Measurements from ENCODE around the gene C10orf71.

Gene C10orf71

GRCh38 chr10:49353026-49353894, 54.3 kb downstream of the C10orf71 start:
- no peak for ATAC-seq
- TF ChIP-seq GLIS3 (CRISPR knock-in tag; IDR thresholded peaks at IDR 0.05), result no peak
- TF ChIP-seq CREB5 (CRISPR knock-in tag; IDR thresholded peaks at IDR 0.05; ENCODE audit: low read depth), result no peak
- TF ChIP-seq ZNF70 (CRISPR knock-in tag; IDR thresholded peaks at IDR 0.05), result no peak
- TF ChIP-seq ZNF8 (CRISPR knock-in tag; IDR thresholded peaks at IDR 0.05), result no peak
- TF ChIP-seq ARNTL (CRISPR knock-in tag; IDR thresholded peaks at IDR 0.05; ENCODE audit: borderline replicate concordance, low read depth), result no peak
- no peak for TF ChIP-seq POU6F1 (CRISPR knock-in tag; IDR thresholded peaks at IDR 0.05; ENCODE audit: borderline replicate concordance, low read depth)
- no peak for TF ChIP-seq CSRNP3 (CRISPR knock-in tag; IDR thresholded peaks at IDR 0.05)
- no peak for TF ChIP-seq SNAI2 (CRISPR knock-in tag; IDR thresholded peaks at IDR 0.05)
- no peak for TF ChIP-seq ZNF565 (CRISPR knock-in tag; conservative IDR thresholded peaks at IDR 0.05; ENCODE audit: low read depth)
- TF ChIP-seq ZC3H10 (CRISPR knock-in tag; IDR thresholded peaks at IDR 0.05), result no peak
- no peak for TF ChIP-seq ZFP3 (CRISPR knock-in tag; IDR thresholded peaks at IDR 0.05)
- no peak for TF ChIP-seq RARB (CRISPR knock-in tag; IDR thresholded peaks at IDR 0.05)
- no peak for TF ChIP-seq CSDC2 (CRISPR knock-in tag; IDR thresholded peaks at IDR 0.05)
- TF ChIP-seq, protein P1, sequence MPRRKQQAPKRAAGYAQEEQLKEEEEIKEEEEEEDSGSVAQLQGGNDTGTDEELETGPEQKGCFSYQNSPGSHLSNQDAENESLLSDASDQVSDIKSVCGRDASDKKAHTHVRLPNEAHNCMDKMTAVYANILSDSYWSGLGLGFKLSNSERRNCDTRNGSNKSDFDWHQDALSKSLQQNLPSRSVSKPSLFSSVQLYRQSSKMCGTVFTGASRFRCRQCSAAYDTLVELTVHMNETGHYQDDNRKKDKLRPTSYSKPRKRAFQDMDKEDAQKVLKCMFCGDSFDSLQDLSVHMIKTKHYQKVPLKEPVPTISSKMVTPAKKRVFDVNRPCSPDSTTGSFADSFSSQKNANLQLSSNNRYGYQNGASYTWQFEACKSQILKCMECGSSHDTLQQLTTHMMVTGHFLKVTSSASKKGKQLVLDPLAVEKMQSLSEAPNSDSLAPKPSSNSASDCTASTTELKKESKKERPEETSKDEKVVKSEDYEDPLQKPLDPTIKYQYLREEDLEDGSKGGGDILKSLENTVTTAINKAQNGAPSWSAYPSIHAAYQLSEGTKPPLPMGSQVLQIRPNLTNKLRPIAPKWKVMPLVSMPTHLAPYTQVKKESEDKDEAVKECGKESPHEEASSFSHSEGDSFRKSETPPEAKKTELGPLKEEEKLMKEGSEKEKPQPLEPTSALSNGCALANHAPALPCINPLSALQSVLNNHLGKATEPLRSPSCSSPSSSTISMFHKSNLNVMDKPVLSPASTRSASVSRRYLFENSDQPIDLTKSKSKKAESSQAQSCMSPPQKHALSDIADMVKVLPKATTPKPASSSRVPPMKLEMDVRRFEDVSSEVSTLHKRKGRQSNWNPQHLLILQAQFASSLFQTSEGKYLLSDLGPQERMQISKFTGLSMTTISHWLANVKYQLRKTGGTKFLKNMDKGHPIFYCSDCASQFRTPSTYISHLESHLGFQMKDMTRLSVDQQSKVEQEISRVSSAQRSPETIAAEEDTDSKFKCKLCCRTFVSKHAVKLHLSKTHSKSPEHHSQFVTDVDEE (CRISPR knock-in tag; IDR thresholded peaks at IDR 0.05), result no peak
- TF ChIP-seq TCF4 (CRISPR knock-in tag; IDR thresholded peaks at IDR 0.05; ENCODE audit: borderline replicate concordance), result no peak
- TF ChIP-seq, protein P2, sequence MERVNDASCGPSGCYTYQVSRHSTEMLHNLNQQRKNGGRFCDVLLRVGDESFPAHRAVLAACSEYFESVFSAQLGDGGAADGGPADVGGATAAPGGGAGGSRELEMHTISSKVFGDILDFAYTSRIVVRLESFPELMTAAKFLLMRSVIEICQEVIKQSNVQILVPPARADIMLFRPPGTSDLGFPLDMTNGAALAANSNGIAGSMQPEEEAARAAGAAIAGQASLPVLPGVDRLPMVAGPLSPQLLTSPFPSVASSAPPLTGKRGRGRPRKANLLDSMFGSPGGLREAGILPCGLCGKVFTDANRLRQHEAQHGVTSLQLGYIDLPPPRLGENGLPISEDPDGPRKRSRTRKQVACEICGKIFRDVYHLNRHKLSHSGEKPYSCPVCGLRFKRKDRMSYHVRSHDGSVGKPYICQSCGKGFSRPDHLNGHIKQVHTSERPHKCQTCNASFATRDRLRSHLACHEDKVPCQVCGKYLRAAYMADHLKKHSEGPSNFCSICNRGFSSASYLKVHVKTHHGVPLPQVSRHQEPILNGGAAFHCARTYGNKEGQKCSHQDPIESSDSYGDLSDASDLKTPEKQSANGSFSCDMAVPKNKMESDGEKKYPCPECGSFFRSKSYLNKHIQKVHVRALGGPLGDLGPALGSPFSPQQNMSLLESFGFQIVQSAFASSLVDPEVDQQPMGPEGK (CRISPR knock-in tag; IDR thresholded peaks at IDR 0.05; ENCODE audit: borderline replicate concordance), result no peak

- TF ChIP-seq ZNF8 (CRISPR knock-in tag; IDR thresholded peaks at IDR 0.05) (no peak), ZFP30 (CRISPR knock-in tag; IDR thresholded peaks at IDR 0.05) (no peak), BACH2 (CRISPR knock-in tag; IDR thresholded peaks at IDR 0.05; ENCODE audit: borderline replicate concordance) (no peak), TOX (CRISPR knock-in tag; IDR thresholded peaks at IDR 0.05; ENCODE audit: borderline replicate concordance) (no peak), CSRNP3 (CRISPR knock-in tag; IDR thresholded peaks at IDR 0.05) (no peak), ZFP3 (CRISPR knock-in tag; IDR thresholded peaks at IDR 0.05) (no peak), ESRRG (CRISPR knock-in tag; IDR thresholded peaks at IDR 0.05) (no peak), TCF4 (CRISPR knock-in tag; IDR thresholded peaks at IDR 0.05; ENCODE audit: borderline replicate concordance) (no peak)
- TF ChIP-seq, protein P1 (CRISPR knock-in tag; IDR thresholded peaks at IDR 0.05), result no peak
- no peak for ATAC-seq
Observed at GRCh38 chr10:49353895-49354566, 55.1 kb downstream of the C10orf71 start.

Data from SK-N-SH treated with all-trans-retinoic acid at 6 μM for 48 hours (cell line).